Suprapubic skin (tissue), 4 donors: ENCODE data around the gene AGRP. TPM values are rescaled to one million over a fixed set of nuclear protein-coding genes. Genes with fewer than 3 reads are reported as not detected.

Source experiments
- DNase-seq, 2 donors: peaks; one replicate each; pipeline ENCODE4 v3.0.0-alpha.2; 2019; ENCODE audit warnings: low spot score in 2 of 2
- H3K27ac ChIP-seq: fragments of 200-600 bp; sonication (generic); one replicate; pipeline ENCODE4 v1.5.1; 2019
- H3K27me3 ChIP-seq: fragments of 200-600 bp; sonication (generic); one replicate; pipeline ENCODE4 v1.5.1; 2019
- H3K36me3 ChIP-seq: fragments of 200-600 bp; sonication (generic); one replicate; pipeline ENCODE4 v1.5.1; 2019
- H3K4me1 ChIP-seq: fragments of 200-600 bp; sonication (generic); one replicate; pipeline ENCODE4 v1.5.1; 2019
- H3K4me3 ChIP-seq: fragments of 200-600 bp; sonication (generic); one replicate; pipeline ENCODE4 v1.5.1; 2019; ENCODE audit warnings: mild to moderate bottlenecking
- H3K9me3 ChIP-seq: fragments of 200-600 bp; sonication (generic); one replicate; pipeline ENCODE4 v1.5.1; 2019
- EP300 ChIP-seq: sonication (generic); formaldehyde crosslinking; IDR thresholded peaks from one replicate; pipeline ENCODE4 v1.6.1; 2017; ENCODE audit warnings: antibody characterized with exemption
- POLR2A ChIP-seq, 2 donors: fragments of 450-650 bp; IDR thresholded peaks; one replicate each; pipeline ENCODE4 v1.6.1; 2017; ENCODE audit warnings: antibody characterized with exemption in 2 of 2, mild to moderate bottlenecking in 2 of 2, moderate library complexity in 2 of 2
- POLR2AphosphoS5 ChIP-seq, 3 donors: sonication (generic); formaldehyde crosslinking; IDR thresholded peaks; one replicate each; pipeline ENCODE4 v1.6.1; 2017; ENCODE audit warnings: antibody characterized with exemption in 3 of 3
- WGBS: methylation state at CpG from one replicate; pipeline ENCODE4 v1.1.5; 2018; 5-methylcytosine and 5-hydroxymethylcytosine counted together
- total RNA-seq, 4 donors: library from RNA; depleted of rRNA; stranded (reverse); fragments of >200 nt; gene quantifications; one replicate each; pipeline ENCODE4 v1.1.0, GENCODE V29; 2016
- TF ChIP-seq, protein P1 (sequence below), 2 donors: fragments of 200-600 bp in 1 of 2; fragments of 450-650 bp in 1 of 2; sonication (generic) in 1 of 2; IDR thresholded peaks; one replicate each; pipeline ENCODE4 v1.5.1; 2016 to 2019; ENCODE audit warnings: antibody characterized with exemption in 2 of 2, mild to moderate bottlenecking in 1 of 2, moderate library complexity in 1 of 2

The AGRP gene
- total RNA-seq, 4 donors from 2014 or later: not detected

DNA sequence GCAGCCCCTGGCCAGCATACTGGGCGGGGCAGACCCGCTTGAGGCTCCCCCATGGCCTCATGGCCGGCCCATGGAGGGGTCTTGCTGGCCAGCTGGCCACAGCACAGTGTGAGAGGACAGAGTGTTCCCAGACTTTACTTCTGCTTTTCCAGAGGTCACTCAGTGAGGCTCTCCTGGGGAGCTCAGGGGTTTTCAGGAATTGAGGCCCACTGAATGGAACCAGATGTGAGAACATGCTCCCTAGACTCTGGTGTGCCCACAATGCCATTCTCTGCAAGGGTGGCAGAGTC, 23.5 kb downstream of the AGRP start:
- Histone ChIP-seq H3K4me1 (peaks cover 93% of the 10 kb centered on the region), H3K27me3 (no peaks in the 10 kb centered on the region), H3K4me3 (no peak overlapping the region), H3K36me3 (no peaks in the 10 kb centered on the region), H3K27ac (peak overlapping the region; percentile 86), H3K9me3 (no peaks in the 10 kb centered on the region)
- no peak for TF ChIP-seq POLR2AphosphoS5 (IDR thresholded peaks at IDR 0.05)
- no peak for TF ChIP-seq EP300
- TF ChIP-seq, protein P1, sequence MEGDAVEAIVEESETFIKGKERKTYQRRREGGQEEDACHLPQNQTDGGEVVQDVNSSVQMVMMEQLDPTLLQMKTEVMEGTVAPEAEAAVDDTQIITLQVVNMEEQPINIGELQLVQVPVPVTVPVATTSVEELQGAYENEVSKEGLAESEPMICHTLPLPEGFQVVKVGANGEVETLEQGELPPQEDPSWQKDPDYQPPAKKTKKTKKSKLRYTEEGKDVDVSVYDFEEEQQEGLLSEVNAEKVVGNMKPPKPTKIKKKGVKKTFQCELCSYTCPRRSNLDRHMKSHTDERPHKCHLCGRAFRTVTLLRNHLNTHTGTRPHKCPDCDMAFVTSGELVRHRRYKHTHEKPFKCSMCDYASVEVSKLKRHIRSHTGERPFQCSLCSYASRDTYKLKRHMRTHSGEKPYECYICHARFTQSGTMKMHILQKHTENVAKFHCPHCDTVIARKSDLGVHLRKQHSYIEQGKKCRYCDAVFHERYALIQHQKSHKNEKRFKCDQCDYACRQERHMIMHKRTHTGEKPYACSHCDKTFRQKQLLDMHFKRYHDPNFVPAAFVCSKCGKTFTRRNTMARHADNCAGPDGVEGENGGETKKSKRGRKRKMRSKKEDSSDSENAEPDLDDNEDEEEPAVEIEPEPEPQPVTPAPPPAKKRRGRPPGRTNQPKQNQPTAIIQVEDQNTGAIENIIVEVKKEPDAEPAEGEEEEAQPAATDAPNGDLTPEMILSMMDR (IDR thresholded peaks at IDR 0.05): no peak
- TF ChIP-seq POLR2A (IDR thresholded peaks at IDR 0.05): no peak
- no peak for DNase-seq
- no CpG with 5 or more reads among the region's 3 CpGs for whole genome bisulfite sequencing

DNA sequence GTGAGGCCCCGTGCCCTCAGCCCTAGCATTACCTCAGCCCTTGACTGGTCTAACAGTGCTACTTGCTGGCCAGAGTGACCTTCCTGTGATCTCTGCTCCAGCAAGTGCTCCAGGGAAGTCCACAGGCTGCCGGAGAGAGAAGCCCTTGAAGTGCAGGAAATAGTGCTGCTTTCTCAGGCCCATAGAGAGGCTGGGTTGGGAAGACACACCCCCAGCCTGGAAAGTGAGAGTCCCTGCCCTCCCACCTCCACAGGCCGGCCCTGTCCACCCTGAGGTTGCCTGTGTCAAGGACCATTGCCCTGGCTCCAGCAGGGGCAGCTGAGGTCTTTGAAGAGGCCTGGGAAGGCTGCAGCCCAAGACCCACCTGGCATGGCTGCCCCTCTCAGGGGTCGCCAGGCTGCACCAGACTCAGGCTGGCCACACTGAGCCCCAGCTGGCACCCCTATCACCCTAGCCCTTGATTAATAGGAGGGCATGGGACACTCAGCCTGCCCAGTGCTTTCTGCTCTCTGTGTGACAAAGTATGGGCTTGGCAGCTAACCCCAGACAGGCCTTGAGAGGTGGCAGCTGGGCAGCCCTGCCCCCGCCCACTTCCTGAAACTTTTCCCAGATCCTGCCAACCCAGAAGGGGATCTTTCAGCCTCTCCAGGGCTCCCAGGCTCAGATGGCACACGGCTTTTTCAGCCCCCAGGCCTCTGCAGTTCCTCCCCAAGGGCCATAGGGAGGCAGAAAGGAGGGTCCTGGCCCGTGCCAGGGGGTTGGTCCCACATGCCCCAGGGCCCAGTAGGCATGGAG, 24.1 kb downstream of the AGRP start:
- Histone ChIP-seq H3K27ac (peak overlapping the region; percentile 86), H3K4me1 (peaks cover 89% of the 10 kb centered on the region), H3K4me3 (no peak overlapping the region), H3K9me3 (no peaks in the 10 kb centered on the region), H3K36me3 (no peaks in the 10 kb centered on the region), H3K27me3 (no peaks in the 10 kb centered on the region)
- no peak for DNase-seq
- TF ChIP-seq EP300 (no peak), POLR2A (IDR thresholded peaks at IDR 0.05) (no peak), POLR2AphosphoS5 (IDR thresholded peaks at IDR 0.05) (no peak)
- TF ChIP-seq, protein P1 (IDR thresholded peaks at IDR 0.05): no peak
- WGBS: 53% methylated on average over 5 of the region's 7 CpGs

DNA sequence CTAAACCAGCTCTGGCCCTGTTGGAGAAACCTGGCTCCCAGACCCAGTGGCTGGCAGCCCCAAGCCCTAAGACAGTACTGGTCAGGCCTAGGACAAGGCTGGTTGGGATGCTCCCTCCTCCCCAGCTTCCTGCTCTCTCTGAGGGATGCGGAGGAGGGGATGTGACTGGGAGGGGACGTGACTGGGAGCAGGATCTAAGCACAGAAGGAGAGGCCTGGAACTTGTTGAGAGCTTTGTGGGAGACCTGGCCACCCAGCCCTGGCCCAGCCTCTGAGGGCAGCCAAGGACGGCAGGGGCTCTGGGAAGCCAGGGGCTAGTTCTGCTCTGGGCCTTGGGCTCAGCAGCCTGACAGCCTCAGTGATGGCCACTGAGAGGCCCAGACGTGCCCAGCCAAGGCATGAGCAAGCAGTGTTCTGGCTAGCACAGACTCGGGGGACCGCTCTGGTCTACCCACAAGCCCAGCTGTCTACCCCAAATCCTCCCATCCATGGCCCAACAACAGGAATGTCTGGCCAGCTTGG, 25.2 kb downstream of the AGRP start:
- peak overlapping the region; percentile 86 for H3K27ac ChIP-seq
- H3K4me3 ChIP-seq: no peak overlapping the region

DNA sequence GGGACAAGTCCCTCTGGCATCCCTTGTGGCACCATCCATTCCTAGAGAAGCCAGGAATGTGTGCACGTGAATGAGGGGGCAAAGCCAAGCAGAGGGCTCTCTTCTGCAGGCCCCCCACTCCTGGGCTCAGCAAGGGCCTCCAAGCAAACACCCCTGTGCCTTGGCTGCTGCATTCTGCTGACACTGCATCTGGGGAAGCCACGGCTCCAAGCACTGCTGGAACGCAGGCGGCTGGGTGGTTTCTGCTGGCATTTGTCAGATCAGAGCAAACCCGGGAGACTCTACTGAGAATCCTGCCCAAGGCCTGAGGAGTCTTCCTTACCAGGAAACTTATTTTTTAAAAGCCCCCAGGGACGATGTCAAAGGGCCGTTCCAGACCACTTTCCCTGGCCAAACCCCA, 25.7 kb downstream of the AGRP start:
- peaks cover 12% of the 10 kb centered on the region for H3K36me3 ChIP-seq
- TF ChIP-seq, protein P1 (IDR thresholded peaks at IDR 0.05): no peak
- TF ChIP-seq EP300 (no peak), POLR2AphosphoS5 (IDR thresholded peaks at IDR 0.05) (no peak), POLR2A (IDR thresholded peaks at IDR 0.05) (no peak)
- no peak for DNase-seq
- H3K27ac ChIP-seq: peak overlapping the region; percentile 86
- H3K27me3 ChIP-seq: no peaks in the 10 kb centered on the region
- no peaks in the 10 kb centered on the region for H3K9me3 ChIP-seq
- peaks cover 72% of the 10 kb centered on the region for H3K4me1 ChIP-seq
- 31% methylated on average over 3 of the region's 7 CpGs for WGBS
- H3K4me3 ChIP-seq: no peak overlapping the region

More for the DNA sequence above, 25.2 kb downstream of the AGRP start:
- TF ChIP-seq EP300 (no peak), POLR2AphosphoS5 (IDR thresholded peaks at IDR 0.05) (no peak), POLR2A (IDR thresholded peaks at IDR 0.05) (no peak)
- TF ChIP-seq, protein P1 (IDR thresholded peaks at IDR 0.05): no peak
- no peak for DNase-seq
- Histone ChIP-seq H3K36me3 (peaks cover 6% of the 10 kb centered on the region), H3K4me1 (peaks cover 78% of the 10 kb centered on the region), H3K27me3 (no peaks in the 10 kb centered on the region), H3K9me3 (no peaks in the 10 kb centered on the region)
- WGBS: 57% methylated on average over 3 of the region's 6 CpGs

DNA sequence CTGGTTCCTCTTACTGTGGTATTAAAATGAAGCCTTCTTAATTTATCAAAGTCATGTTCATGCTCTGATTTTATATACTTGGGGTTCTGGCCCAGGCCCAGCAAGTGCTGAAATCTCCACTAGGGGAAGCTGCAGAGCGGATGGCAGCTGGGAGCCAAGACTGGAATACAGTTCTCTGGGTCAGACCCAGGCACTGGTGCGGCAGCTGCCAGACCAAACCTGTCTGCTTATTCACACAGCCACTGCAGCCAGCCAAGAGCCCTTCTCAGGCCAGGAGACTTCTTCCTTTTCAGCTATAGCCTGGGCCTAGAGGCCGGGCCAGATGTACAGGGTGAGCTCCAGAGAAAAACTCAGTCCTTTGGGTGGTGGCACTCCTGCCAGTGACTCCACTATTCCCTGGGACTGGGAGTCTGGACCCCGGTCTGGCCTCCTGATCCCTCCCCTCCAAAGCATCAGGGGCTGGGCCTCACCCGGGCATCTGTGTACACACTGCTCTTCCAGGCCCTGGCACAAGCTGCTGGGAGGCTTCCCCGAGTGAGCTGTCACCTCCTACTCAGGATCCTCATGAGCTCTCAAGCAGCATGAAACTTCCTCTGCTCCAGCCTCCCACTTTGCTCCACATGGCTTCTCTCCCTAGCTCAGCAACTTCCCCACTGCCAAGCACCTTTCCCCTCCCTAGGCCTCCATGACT, 26.8 kb downstream of the AGRP start:
- H3K4me3 ChIP-seq: no peak overlapping the region
- H3K4me1 ChIP-seq: peaks cover 71% of the 10 kb centered on the region
- WGBS: 9% methylated on average over 3 of the region's 6 CpGs
- TF ChIP-seq, protein P1 (IDR thresholded peaks at IDR 0.05): peak; percentile 45 to 75
- no peak for TF ChIP-seq EP300
- no peak for TF ChIP-seq POLR2A (IDR thresholded peaks at IDR 0.05)
- peak overlapping the region; percentile 86 for H3K27ac ChIP-seq
- H3K27me3 ChIP-seq: no peaks in the 10 kb centered on the region
- no peaks in the 10 kb centered on the region for H3K9me3 ChIP-seq
- peak; percentile 84 to 90 for DNase-seq
- H3K36me3 ChIP-seq: peaks cover 21% of the 10 kb centered on the region
